ENCODE measurements around the gene MSI1. TPM values are rescaled to one million over a fixed set of nuclear protein-coding genes. Genes with fewer than 3 reads are reported as not detected.

The MSI1 gene
- total RNA-seq, 1 experiment from 2014 or later: 1.7 TPM

- Histone ChIP-seq H3K27me3 (ENCODE audit: insufficient read depth, low read depth) (peaks cover 11% of the 10 kb centered on the region; the same call in 1 of the 2 replicates), H3K27ac (no peak overlapping the region), H3K36me3 (ENCODE audit: low read depth) (no peaks in the 10 kb centered on the region), H3K9me3 (ENCODE audit: insufficient read depth, low read depth) (no peaks in the 10 kb centered on the region), H3K4me3 (no peak overlapping the region), H3K9me2 (ENCODE audit: insufficient read depth) (no peaks in the 10 kb centered on the region), H3F3A (ENCODE audit: insufficient read depth, low read depth) (no peaks in the 10 kb centered on the region), H4K20me1 (ENCODE audit: insufficient read depth) (no peaks in the 10 kb centered on the region), H3K4me2 (no peak overlapping the region), H2AFZ (no peak overlapping the region), H3K4me1 (replicated peaks; ENCODE audit: insufficient read depth) (no peaks in the 10 kb centered on the region), H3K79me2 (ENCODE audit: low read depth) (no peaks in the 10 kb centered on the region)
- intact Hi-C loops (cut with micrococcal nuclease; ENCODE audit: unreplicated experiment): no loop called here
- no peak for DNase-seq
- TF ChIP-seq EZH2 (IDR thresholded peaks at IDR 0.05; ENCODE audit: low read depth): no peak
- no peak for TF ChIP-seq CTCF (conservative IDR thresholded peaks at IDR 0.05)
- no TSS peak for BruUV-seq (replicated peaks)
- ChIA-PET CTCF (interaction anchor here (0.6 kb wide), 1 partner anchor 292 kb away, joined by 5 read pairs; no protein-coding TSS in a partner anchor), POLR2A (ENCODE audit: unreplicated experiment) (no interaction called here)
These were observed 8.6 kb upstream of the MSI1 start for GRCh38 chr12:120377611-120378010.

- intact Hi-C loops (cut with micrococcal nuclease; ENCODE audit: unreplicated experiment): no loop called here
- POLR2A ChIA-PET (ENCODE audit: unreplicated experiment): no interaction called here
- TF ChIP-seq CTCF (conservative IDR thresholded peaks at IDR 0.05) (no peak), EZH2 (IDR thresholded peaks at IDR 0.05; ENCODE audit: low read depth) (no peak)
These were observed 8.1 kb upstream of the MSI1 start for GRCh38 chr12:120376934-120377572.

DNA sequence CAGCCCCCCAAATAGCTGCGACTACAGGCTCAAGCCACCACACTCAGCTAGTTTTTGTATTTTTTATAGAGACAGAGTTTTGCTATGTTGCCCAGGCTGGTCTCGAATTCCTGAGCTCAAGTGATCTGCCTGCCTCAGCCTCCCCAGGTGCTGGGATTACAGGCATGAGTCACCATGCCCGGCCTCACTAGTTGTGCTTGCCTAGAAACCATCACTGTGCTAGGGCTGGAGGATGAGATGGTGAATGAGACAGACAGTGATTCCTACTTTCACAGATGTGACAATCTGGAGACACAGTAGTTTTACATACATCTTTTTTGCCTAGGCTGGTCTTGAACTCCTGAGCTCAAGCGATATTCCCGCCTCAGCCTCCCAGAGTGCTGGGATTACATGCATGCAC lies 7.5 kb upstream of the MSI1 start:
- POLR2A ChIA-PET (ENCODE audit: unreplicated experiment): no interaction called here
- H4K20me1 ChIP-seq (ENCODE audit: insufficient read depth): no peaks in the 10 kb centered on the region

More at GRCh38 chr12:120376934-120377572, 8.1 kb upstream of the MSI1 start:
- BruUV-seq (replicated peaks): no TSS peak
- no peaks in the 10 kb centered on the region for H3F3A ChIP-seq (ENCODE audit: insufficient read depth, low read depth)
- no peak overlapping the region for H2AFZ ChIP-seq
- H3K79me2 ChIP-seq (ENCODE audit: low read depth): no peaks in the 10 kb centered on the region
- no peaks in the 10 kb centered on the region for H3K9me2 ChIP-seq (ENCODE audit: insufficient read depth)
- H3K27me3 ChIP-seq (ENCODE audit: insufficient read depth, low read depth): peaks cover 15% of the 10 kb centered on the region
- no peak for DNase-seq
- CTCF ChIA-PET: interaction anchor here (1.0 kb wide), 1 partner anchor 10 kb away, joined by 3 read pairs; no protein-coding TSS in a partner anchor
- no peak overlapping the region for H3K4me2 ChIP-seq
- no peaks in the 10 kb centered on the region for H4K20me1 ChIP-seq (ENCODE audit: insufficient read depth)
- no peak overlapping the region for H3K27ac ChIP-seq
- H3K36me3 ChIP-seq (ENCODE audit: low read depth): no peaks in the 10 kb centered on the region
- no peak overlapping the region for H3K4me3 ChIP-seq
- H3K4me1 ChIP-seq (replicated peaks; ENCODE audit: insufficient read depth): no peaks in the 10 kb centered on the region
- H3K9me3 ChIP-seq (ENCODE audit: insufficient read depth, low read depth): no peaks in the 10 kb centered on the region

More for the DNA sequence above, 7.5 kb upstream of the MSI1 start:
- Histone ChIP-seq H3K4me2 (no peak overlapping the region), H3K9me3 (ENCODE audit: insufficient read depth, low read depth) (no peaks in the 10 kb centered on the region), H3K27me3 (ENCODE audit: insufficient read depth, low read depth) (peaks cover 21% of the 10 kb centered on the region), H3K4me3 (no peak overlapping the region), H3K36me3 (ENCODE audit: low read depth) (no peaks in the 10 kb centered on the region), H3K4me1 (replicated peaks; ENCODE audit: insufficient read depth) (no peaks in the 10 kb centered on the region), H3K27ac (no peak overlapping the region), H3F3A (ENCODE audit: insufficient read depth, low read depth) (no peaks in the 10 kb centered on the region), H3K9me2 (ENCODE audit: insufficient read depth) (no peaks in the 10 kb centered on the region), H2AFZ (no peak overlapping the region), H3K79me2 (ENCODE audit: low read depth) (no peaks in the 10 kb centered on the region)
- TF ChIP-seq EZH2 (IDR thresholded peaks at IDR 0.05; ENCODE audit: low read depth): no peak
- no peak for TF ChIP-seq CTCF (conservative IDR thresholded peaks at IDR 0.05)
- no peak for DNase-seq
- no TSS peak for BruUV-seq (replicated peaks)
- intact Hi-C loops (cut with micrococcal nuclease; ENCODE audit: unreplicated experiment): no loop called here
- CTCF ChIA-PET: interaction anchor here (1.0 kb wide), 1 partner anchor 9 kb away, joined by 3 read pairs; no protein-coding TSS in a partner anchor
